H9 (cell line): ENCODE measurements around the gene CLMP. TPM values are rescaled to one million over a fixed set of nuclear protein-coding genes. Genes with fewer than 3 reads are reported as not detected.
A peak's percentile ranks its signal among the peaks of the same experiment; 100 is the strongest.

Experiments
- DNase-seq: peaks from one replicate; pipeline ENCODE4 v3.0.0-alpha.2; 2017
- H2AFZ ChIP-seq: one replicate; pipeline ENCODE4 v1.6.1; 2013; ENCODE audit warnings: mild to moderate bottlenecking, low read length, control low read depth, moderate library complexity
- H2AK5ac ChIP-seq: 2 replicates; pipeline ENCODE4 v1.6.1; 2013; ENCODE audit warnings: low read length, control low read depth, mixed read lengths; ENCODE audit not compliant: insufficient read length
- H2BK120ac ChIP-seq: one replicate; pipeline ENCODE4 v1.6.1; 2013; ENCODE audit warnings: low read depth, mild to moderate bottlenecking, low read length, control low read depth, inconsistent platforms; ENCODE audit not compliant: poor library complexity, severe bottlenecking
- H2BK12ac ChIP-seq: 2 replicates; pipeline ENCODE4 v1.6.1; 2013; ENCODE audit warnings: low read length, control low read depth, mixed read lengths, low read depth; ENCODE audit not compliant: insufficient read length
- H2BK15ac ChIP-seq: 2 replicates; pipeline ENCODE4 v1.6.1; 2013; ENCODE audit warnings: low read depth, low read length, control low read depth
- H2BK20ac ChIP-seq: one replicate; pipeline ENCODE4 v1.6.1; 2013; ENCODE audit warnings: low read depth, mild to moderate bottlenecking, low read length, control low read depth, inconsistent platforms; ENCODE audit not compliant: poor library complexity, severe bottlenecking
- H2BK5ac ChIP-seq: 2 replicates; pipeline ENCODE4 v1.6.1; 2013; ENCODE audit warnings: low read length, control low read depth, mixed read lengths; ENCODE audit not compliant: insufficient read length
- H3K14ac ChIP-seq: 2 replicates; pipeline ENCODE4 v1.6.1; 2013; ENCODE audit warnings: low read length, control low read depth; ENCODE audit not compliant: insufficient read depth
- H3K18ac ChIP-seq: 2 replicates; pipeline ENCODE4 v1.6.1; 2013; ENCODE audit warnings: low read depth, mild to moderate bottlenecking, mixed read lengths, low read length, control low read depth; ENCODE audit not compliant: insufficient read length
- H3K23ac ChIP-seq: 2 replicates; pipeline ENCODE4 v1.6.1; 2013; ENCODE audit warnings: low read length, control low read depth, mixed read lengths, low read depth; ENCODE audit not compliant: insufficient read length
- H3K23me2 ChIP-seq: 2 replicates; pipeline ENCODE4 v1.6.1; 2013; ENCODE audit warnings: low read depth, mild to moderate bottlenecking, mixed read lengths, low read length, control low read depth; ENCODE audit not compliant: insufficient read length, poor library complexity, severe bottlenecking
- H3K27ac ChIP-seq: 2 replicates; pipeline ENCODE4 v1.5.1; 2013; ENCODE audit warnings: low read length, control low read depth, mixed read lengths, low read depth; ENCODE audit not compliant: insufficient read length
- H3K27me3 ChIP-seq: 2 replicates; pipeline ENCODE4 v1.6.1; 2013; ENCODE audit warnings: low read length, control low read depth, inconsistent platforms; ENCODE audit not compliant: insufficient read depth
- H3K4ac ChIP-seq: 2 replicates; pipeline ENCODE4 v1.6.1; 2013; ENCODE audit warnings: low read depth, mild to moderate bottlenecking, control low read depth, inconsistent platforms, low read length, moderate library complexity
- H3K4me1 ChIP-seq: 2 replicates; pipeline ENCODE4 v1.6.1; 2013; ENCODE audit warnings: low read length, control low read depth, inconsistent platforms; ENCODE audit not compliant: insufficient read depth
- H3K4me2 ChIP-seq: 2 replicates; pipeline ENCODE4 v1.6.1; 2013; ENCODE audit warnings: low read length, control low read depth, mixed read lengths; ENCODE audit not compliant: insufficient read length, insufficient read depth
- H3K56ac ChIP-seq: 2 replicates; pipeline ENCODE4 v1.6.1; 2013; ENCODE audit warnings: low read depth, mild to moderate bottlenecking, mixed read lengths, low read length, control low read depth; ENCODE audit not compliant: insufficient read length
- H3K79me1 ChIP-seq: 2 replicates; pipeline ENCODE4 v1.6.1; 2013; ENCODE audit warnings: low read depth, mild to moderate bottlenecking, moderate library complexity, low read length, control low read depth, inconsistent platforms; ENCODE audit not compliant: insufficient read depth, poor library complexity, severe bottlenecking
- H3K79me2 ChIP-seq: 2 replicates; pipeline ENCODE4 v1.6.1; 2013; ENCODE audit warnings: low read length, control low read depth, inconsistent platforms; ENCODE audit not compliant: insufficient read depth
- H3K9ac ChIP-seq: 2 replicates; pipeline ENCODE4 v1.6.1; 2013; ENCODE audit warnings: low read length, control low read depth, mixed read lengths; ENCODE audit not compliant: insufficient read length; ENCODE audit errors: extremely low read depth
- H3K9me3 ChIP-seq: one replicate; pipeline ENCODE4 v1.6.1; 2013; ENCODE audit warnings: low read depth, low read length, inconsistent platforms; ENCODE audit not compliant: control insufficient read depth
- H3T11ph ChIP-seq: one replicate; pipeline ENCODE4 v1.6.1; 2013; ENCODE audit warnings: mild to moderate bottlenecking, low read length, control low read depth, inconsistent platforms
- H4K20me1 ChIP-seq: one replicate; pipeline ENCODE4 v1.6.1; 2013; ENCODE audit not compliant: control insufficient read depth, insufficient read length, insufficient read depth
- H4K5ac ChIP-seq: 2 replicates; pipeline ENCODE4 v1.6.1; 2013; ENCODE audit warnings: low read depth, mild to moderate bottlenecking, mixed read lengths, low read length, control low read depth; ENCODE audit not compliant: insufficient read length
- H4K8ac ChIP-seq: replicated peaks from 2 replicates; pipeline ENCODE4 v1.6.1; 2013; ENCODE audit warnings: low read length, control low read depth, mixed read lengths, low read depth; ENCODE audit not compliant: insufficient read length
- H4K91ac ChIP-seq: 2 replicates; pipeline ENCODE4 v1.6.1; 2013; ENCODE audit warnings: low read depth, mild to moderate bottlenecking, moderate library complexity, mixed read lengths, low read length, control low read depth; ENCODE audit not compliant: insufficient read length
- H3K27ac Mint-ChIP-seq, 3 experiments: 2 replicates in 2 of 3; 3 replicates in 1 of 3; pipeline ENCODE4 v1.8.0; 2020 to 2021; ENCODE audit warnings: mixed read lengths in 3 of 3, mild to moderate bottlenecking in 1 of 3, moderate library complexity in 1 of 3
- H3K27me3 Mint-ChIP-seq: 2 replicates; pipeline ENCODE4 v1.8.0; 2021; ENCODE audit warnings: low read depth, mild to moderate bottlenecking, moderate library complexity, mixed read lengths
- H3K36me3 Mint-ChIP-seq, 3 experiments: 2 replicates in 2 of 3; 3 replicates in 1 of 3; pipeline ENCODE4 v1.8.0; 2020 to 2021; ENCODE audit warnings: low read depth in 3 of 3, mixed read lengths in 3 of 3; ENCODE audit not compliant: insufficient read depth in 1 of 3
- H3K4me1 Mint-ChIP-seq, 2 experiments: 2 replicates each; pipeline ENCODE4 v1.8.0; 2020; ENCODE audit warnings: mixed read lengths in 2 of 2
- H3K4me3 Mint-ChIP-seq, 2 experiments: 2 replicates in 1 of 2; 3 replicates in 1 of 2; pipeline ENCODE4 v1.8.0; 2020 to 2021; ENCODE audit warnings: mild to moderate bottlenecking in 2 of 2, mixed read lengths in 2 of 2, moderate library complexity in 1 of 2
- H3K9me3 Mint-ChIP-seq, 2 experiments: 2 replicates in 1 of 2; 3 replicates in 1 of 2; pipeline ENCODE4 v1.8.0; 2020; ENCODE audit warnings: mild to moderate bottlenecking in 2 of 2, mixed read lengths in 2 of 2, moderate library complexity in 1 of 2
- WGBS: extraction: QIAGEN DNeasy Blood & Tissue Kit; methylation state at CpG from one replicate; pipeline ENCODE4 v1.1.7; 2013; ENCODE audit warnings: missing lambda C conversion rate, low lambda C conversion rate, mixed read lengths; ENCODE audit not compliant: insufficient read length; ENCODE audit errors: extremely low coverage; 5-methylcytosine and 5-hydroxymethylcytosine counted together
- total RNA-seq: library from RNA; stranded (reverse); gene quantifications from 2 replicates; pipeline ENCODE4 v1.2.1, GENCODE V29; 2021
- TF ChIP-seq, protein P1 (sequence below): fragments of 200-600 bp; sonication (generic); conservative IDR thresholded peaks from 3 replicates; pipeline ENCODE4 v1.8.0; 2021; ENCODE audit warnings: antibody characterized with exemption, mild to moderate bottlenecking

CLMP gene
- total RNA-seq, 1 experiment from 2014 or later, result 13.8 TPM

DNA sequence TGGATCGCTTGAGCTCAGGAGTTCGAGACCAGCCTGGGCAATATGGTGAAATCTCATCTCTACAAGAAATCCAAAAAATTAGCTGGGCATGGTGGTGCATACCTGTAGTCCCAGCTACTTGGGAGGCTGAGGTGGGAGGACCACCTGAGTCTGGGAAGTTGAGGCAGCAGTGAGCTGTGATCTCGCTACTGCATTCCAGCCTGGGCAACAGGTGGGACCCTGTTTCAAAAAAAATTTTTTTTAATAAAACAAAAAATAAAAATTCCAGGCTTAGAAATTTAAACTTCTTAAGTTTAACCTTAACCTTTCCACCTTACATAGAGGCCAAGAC lies 21.2 kb downstream of the CLMP start:
- Histone ChIP-seq H3T11ph (no peak overlapping the region), H2BK15ac (no peak overlapping the region), H2AFZ (no peak overlapping the region), H4K20me1 (no peaks in the 10 kb centered on the region), H2BK120ac (no peak overlapping the region), H3K27me3 (no peaks in the 10 kb centered on the region), H2BK20ac (no peak overlapping the region), H3K23ac (no peak overlapping the region), H4K5ac (no peak overlapping the region), H2AK5ac (no peak overlapping the region), H3K79me2 (no peaks in the 10 kb centered on the region), H3K27ac (no peak overlapping the region), H3K9me3 (no peaks in the 10 kb centered on the region), H2BK5ac (no peak overlapping the region), H2BK12ac (no peak overlapping the region), H4K8ac (no peak overlapping the region), H3K4me1 (peaks cover 16% of the 10 kb centered on the region), H3K14ac (no peak overlapping the region), H3K9ac (no peak overlapping the region), H3K4me2 (no peak overlapping the region), H3K4ac (no peak overlapping the region), H3K56ac (no peak overlapping the region), H3K79me1 (no peaks in the 10 kb centered on the region), H4K91ac (no peak overlapping the region), H3K18ac (no peak overlapping the region), H3K23me2 (no peaks in the 10 kb centered on the region)
- no peak for DNase-seq
- Mint-ChIP-seq H3K9me3 (no peaks in the 10 kb centered on the region), H3K4me3 (no peak overlapping the region), H3K4me1 (peaks cover 56 to 59% of the 10 kb centered on the region in 2 experiments), H3K27ac (0 out of 7 replicates have a peak overlapping the region, but pooled peaks of 1 of the 3 experiments have one; percentile 49), H3K27me3 (no peaks in the 10 kb centered on the region), H3K36me3 (peaks cover 0 to 6% (median 2%) of the 10 kb centered on the region in 3 experiments; a peak in 3 of 7 replicates)
- WGBS, result no CpG with 5 or more reads among the region's 3 CpGs
- TF ChIP-seq, protein P1, sequence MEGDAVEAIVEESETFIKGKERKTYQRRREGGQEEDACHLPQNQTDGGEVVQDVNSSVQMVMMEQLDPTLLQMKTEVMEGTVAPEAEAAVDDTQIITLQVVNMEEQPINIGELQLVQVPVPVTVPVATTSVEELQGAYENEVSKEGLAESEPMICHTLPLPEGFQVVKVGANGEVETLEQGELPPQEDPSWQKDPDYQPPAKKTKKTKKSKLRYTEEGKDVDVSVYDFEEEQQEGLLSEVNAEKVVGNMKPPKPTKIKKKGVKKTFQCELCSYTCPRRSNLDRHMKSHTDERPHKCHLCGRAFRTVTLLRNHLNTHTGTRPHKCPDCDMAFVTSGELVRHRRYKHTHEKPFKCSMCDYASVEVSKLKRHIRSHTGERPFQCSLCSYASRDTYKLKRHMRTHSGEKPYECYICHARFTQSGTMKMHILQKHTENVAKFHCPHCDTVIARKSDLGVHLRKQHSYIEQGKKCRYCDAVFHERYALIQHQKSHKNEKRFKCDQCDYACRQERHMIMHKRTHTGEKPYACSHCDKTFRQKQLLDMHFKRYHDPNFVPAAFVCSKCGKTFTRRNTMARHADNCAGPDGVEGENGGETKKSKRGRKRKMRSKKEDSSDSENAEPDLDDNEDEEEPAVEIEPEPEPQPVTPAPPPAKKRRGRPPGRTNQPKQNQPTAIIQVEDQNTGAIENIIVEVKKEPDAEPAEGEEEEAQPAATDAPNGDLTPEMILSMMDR, result no peak
